GM12874 (cell line): ENCODE results near the gene HPN.

Source experiments
- TF ChIP-seq, protein P1 (sequence below): IDR thresholded peaks from 2 replicates; pipeline ENCODE4 v1.5.1; 2011; ENCODE audit warnings: low read depth, mild to moderate bottlenecking, control low read depth, low read length, moderate library complexity; ENCODE audit not compliant: insufficient read depth

The HPN gene

GRCh38 chr19:35041548-35042055 is at the start of gene HPN:
Gene HPN, plus strand, starts transcription at chr19:35041721. Its CDS starts 786 bp downstream, at chr19:35042507.
- TF ChIP-seq, protein P1, sequence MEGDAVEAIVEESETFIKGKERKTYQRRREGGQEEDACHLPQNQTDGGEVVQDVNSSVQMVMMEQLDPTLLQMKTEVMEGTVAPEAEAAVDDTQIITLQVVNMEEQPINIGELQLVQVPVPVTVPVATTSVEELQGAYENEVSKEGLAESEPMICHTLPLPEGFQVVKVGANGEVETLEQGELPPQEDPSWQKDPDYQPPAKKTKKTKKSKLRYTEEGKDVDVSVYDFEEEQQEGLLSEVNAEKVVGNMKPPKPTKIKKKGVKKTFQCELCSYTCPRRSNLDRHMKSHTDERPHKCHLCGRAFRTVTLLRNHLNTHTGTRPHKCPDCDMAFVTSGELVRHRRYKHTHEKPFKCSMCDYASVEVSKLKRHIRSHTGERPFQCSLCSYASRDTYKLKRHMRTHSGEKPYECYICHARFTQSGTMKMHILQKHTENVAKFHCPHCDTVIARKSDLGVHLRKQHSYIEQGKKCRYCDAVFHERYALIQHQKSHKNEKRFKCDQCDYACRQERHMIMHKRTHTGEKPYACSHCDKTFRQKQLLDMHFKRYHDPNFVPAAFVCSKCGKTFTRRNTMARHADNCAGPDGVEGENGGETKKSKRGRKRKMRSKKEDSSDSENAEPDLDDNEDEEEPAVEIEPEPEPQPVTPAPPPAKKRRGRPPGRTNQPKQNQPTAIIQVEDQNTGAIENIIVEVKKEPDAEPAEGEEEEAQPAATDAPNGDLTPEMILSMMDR = no peak

GRCh38 chr19:34994286-34994642 is 47.3 kb upstream of the HPN start:
- TF ChIP-seq, protein P1 = no peak

DNA sequence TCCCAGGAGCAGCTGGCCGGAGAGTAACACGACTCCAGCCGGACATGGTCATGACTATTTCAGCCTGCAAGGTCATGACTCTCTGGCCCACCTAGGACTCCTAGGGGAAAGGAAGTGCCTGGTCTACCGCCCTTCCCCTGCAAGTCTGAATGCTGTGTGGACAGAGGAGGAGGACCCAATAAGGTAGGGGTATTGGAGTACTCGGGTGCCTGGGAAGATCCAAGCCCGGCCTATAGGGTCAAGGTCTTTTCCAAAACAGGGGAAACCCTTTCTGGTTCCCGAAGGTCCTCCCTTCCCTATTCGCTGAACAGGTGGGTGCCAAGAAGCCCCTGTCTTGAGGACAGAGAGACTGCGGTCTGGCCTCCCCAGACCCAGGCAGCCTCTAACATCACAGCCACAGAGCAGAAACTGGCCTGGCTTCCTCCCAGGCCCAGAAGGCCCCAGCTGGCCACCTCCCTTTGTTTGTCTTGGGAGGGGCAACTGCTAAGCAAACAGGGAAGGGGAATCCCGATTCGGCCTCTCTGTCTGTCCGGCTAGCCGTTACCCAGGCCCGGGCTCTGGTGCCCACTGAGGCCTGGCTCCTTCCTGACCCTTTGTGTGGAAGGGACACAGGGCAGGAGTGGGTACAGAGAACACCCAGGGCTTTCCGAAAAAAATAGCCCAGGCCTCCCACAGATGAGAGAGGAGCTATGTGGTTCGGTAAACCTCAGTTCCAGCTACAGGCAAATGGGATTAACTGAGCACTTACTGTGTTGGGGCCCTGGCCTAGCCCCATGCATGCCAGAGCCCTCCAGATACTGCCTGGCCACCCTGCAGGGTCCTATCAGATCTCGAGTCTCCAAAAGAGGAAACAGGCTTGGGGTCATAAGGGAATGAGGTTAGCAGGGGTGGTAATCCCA is 46.6 kb upstream of the HPN start:
- TF ChIP-seq, protein P1 = no peak

DNA sequence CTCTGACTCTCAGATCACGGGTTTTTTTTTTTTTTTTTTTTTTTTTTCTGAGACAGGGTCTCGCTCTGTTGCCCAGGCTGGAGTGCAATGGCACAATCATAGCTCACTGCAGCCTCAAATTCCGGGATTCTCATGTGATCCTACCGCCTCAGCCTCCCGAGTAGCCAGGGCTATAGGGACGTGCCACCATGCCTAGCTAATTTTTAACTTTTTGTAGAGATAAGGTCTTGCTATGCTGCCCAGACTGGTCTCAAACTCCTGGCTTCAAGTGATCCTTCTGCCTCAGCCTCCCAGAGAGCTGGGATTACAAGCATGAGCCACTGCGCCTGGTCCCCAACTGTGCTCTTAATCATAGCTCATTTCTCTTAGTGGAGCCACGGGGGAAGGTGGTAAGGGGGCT is 46.0 kb upstream of the HPN start:
- TF ChIP-seq, protein P1 = no peak

GRCh38 chr19:34997071-34997617 is 44.4 kb upstream of the HPN start:
- TF ChIP-seq, protein P1 = no peak

DNA sequence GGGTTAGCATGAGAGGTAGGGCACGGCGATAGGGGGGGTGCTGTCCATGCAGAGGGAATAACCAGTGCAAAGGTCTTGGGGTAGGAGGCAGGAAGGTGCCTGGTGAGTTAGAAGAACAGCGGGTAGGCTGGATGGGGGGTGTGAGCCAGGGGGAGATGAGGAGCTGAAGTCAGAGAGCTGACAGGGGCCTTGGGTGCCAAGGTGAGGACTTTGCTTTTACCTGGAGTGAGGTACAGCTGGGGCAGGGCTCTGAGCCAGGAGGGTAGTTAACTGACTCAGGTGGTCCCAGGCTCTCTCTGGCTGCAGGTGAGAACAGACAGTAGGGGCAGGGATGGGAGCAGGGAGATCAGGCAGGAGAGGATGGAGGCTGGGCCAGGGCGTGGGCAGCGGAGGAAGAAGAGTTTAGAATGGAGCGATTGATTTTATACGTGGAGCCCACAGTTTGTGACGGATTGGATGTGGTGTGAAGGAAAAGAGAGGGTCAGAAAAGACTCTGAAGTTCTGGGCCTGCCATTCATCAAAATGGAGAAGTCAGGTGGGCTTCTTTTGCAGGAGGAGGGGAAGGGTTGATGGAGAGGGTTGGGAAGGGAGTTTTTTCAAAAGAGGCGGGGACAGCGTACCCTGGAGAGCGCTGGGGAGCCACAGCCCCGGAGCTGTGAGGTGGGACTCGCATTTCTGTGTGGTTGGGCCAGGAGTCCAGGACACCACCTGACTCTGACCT is 42.6 kb upstream of the HPN start:
- TF ChIP-seq, protein P1 = no peak
